ENCODE measurements around the gene CAPN14. TPM values are rescaled to one million over a fixed set of nuclear protein-coding genes. Genes with fewer than 3 reads are reported as not detected.

Gene CAPN14
- total and polyA plus RNA-seq, 3 donors from 2014 or later: 0.36 to 1.1 (median 0.47) TPM

DNA sequence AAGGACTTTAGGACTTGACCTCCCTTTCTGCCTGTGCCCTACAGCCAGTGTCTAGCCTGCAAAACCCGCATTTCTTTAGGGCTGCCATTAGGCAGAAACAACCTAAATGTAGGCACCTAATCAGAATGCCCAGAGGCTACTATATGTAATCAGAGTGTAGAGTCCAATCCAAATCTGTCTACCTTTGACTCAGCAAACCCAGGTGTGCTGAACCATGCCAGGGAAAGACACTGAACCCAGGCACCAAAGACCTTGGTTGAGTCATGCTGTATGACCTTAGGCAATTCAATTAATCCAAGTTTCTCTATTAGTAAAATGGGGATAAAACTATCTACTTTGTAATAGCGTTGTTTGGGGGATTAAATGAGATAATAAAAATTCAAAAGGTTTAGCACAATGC lies 20.7 kb downstream of the CAPN14 start:
- Histone ChIP-seq H3K36me3 (ENCODE audit: low read depth, missing control alignments) (no peaks in the 10 kb centered on the region), H3K9me3 (no peaks in the 10 kb centered on the region), H3K27ac (no peak overlapping the region), H3K4me1 (no peaks in the 10 kb centered on the region), H3K4me3 (no peak overlapping the region), H3K27me3 (no peaks in the 10 kb centered on the region)
- TF ChIP-seq, protein P1, sequence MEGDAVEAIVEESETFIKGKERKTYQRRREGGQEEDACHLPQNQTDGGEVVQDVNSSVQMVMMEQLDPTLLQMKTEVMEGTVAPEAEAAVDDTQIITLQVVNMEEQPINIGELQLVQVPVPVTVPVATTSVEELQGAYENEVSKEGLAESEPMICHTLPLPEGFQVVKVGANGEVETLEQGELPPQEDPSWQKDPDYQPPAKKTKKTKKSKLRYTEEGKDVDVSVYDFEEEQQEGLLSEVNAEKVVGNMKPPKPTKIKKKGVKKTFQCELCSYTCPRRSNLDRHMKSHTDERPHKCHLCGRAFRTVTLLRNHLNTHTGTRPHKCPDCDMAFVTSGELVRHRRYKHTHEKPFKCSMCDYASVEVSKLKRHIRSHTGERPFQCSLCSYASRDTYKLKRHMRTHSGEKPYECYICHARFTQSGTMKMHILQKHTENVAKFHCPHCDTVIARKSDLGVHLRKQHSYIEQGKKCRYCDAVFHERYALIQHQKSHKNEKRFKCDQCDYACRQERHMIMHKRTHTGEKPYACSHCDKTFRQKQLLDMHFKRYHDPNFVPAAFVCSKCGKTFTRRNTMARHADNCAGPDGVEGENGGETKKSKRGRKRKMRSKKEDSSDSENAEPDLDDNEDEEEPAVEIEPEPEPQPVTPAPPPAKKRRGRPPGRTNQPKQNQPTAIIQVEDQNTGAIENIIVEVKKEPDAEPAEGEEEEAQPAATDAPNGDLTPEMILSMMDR (IDR thresholded peaks at IDR 0.05): no peak
- TF ChIP-seq POLR2A (IDR thresholded peaks at IDR 0.05): no peak
- WGBS, 2 donors: 94 to 97% methylated on average over 2 of the region's 2 CpGs
- intact Hi-C loops (cut with DNase I; ENCODE audit: low total_unique reads): no loop called here
- no peak for DNase-seq

DNA sequence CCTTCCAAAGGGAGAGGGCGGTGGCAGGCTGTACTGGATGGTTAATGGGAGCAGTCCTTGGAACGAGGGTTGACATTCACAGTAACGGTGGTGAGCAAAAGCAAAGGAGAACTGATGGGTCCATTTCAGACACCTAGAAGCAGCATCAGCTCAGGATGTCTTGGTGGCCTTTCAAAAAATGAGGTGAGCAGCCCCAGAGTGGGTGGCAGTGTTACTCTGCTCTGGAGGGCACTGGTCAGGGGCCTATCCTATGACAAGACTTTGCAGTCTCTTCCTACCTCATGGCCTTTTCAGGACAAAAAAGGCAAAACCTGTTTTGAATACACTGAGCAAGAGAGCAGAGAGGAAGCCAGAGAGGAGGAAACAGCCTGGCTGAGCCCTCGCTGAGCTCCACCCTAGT lies 23.5 kb downstream of the CAPN14 start:
- WGBS, 2 donors: 92 to 96% methylated on average over 4 of the region's 4 CpGs
- H3K9me3 ChIP-seq: no peaks in the 10 kb centered on the region
- H3K36me3 ChIP-seq (ENCODE audit: low read depth, missing control alignments): no peaks in the 10 kb centered on the region
- no peak overlapping the region for H3K4me3 ChIP-seq
- intact Hi-C loops (cut with DNase I; ENCODE audit: low total_unique reads): no loop called here
- DNase-seq: no peak
- H3K27ac ChIP-seq: no peak overlapping the region
- TF ChIP-seq, protein P1 (IDR thresholded peaks at IDR 0.05): no peak
- no peak for TF ChIP-seq POLR2A (IDR thresholded peaks at IDR 0.05)
- H3K4me1 ChIP-seq: no peaks in the 10 kb centered on the region
- no peaks in the 10 kb centered on the region for H3K27me3 ChIP-seq

DNA sequence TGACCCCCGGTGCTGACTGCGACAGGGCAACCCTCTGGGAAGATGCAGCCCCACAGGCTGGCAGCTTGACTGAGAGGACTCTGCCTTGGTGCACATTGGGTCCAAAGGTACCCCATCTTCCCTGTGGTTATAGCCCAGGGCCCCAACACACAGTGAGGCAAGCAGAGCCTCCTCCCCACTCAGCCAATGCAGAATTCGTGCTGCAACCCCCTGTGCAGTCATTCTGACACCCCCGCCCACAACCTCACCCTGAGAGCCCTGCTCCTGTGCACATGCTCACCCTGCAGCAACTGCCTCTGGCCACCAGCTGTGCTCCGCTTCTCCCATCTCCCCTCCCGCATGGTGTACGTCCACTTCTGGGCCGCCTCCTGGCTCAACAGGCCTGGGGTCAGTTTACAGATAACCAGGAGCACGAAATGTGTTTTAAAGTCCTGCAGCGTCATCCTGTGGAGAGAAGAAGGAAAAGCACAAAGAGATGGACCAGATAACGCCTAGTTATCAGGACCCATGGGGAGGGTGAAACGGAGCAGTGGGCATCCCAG lies 24.4 kb downstream of the CAPN14 start:
- DNase-seq: no peak

DNA sequence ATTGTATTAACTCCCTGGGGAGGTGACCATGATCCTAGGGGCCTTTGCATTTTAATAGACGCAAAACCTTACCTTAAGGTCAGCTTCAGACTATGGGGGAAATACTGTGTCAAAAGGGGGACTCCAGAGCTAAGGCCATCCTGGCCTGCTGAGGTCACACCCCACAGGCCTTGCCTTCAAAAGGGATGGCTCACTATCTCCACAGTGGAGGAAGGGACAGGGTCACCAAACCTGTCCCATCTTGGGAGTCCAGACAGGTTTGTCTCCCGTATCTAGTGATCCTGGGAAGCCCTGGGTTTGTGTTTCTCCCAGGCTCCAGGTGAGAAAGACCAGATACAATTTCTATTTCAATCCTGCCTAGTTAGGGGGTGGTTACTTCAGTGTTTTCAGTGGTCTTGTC lies 24.9 kb downstream of the CAPN14 start:
- Histone ChIP-seq H3K27me3 (no peaks in the 10 kb centered on the region), H3K27ac (no peak overlapping the region), H3K4me3 (no peak overlapping the region), H3K9me3 (no peaks in the 10 kb centered on the region), H3K4me1 (no peaks in the 10 kb centered on the region), H3K36me3 (ENCODE audit: low read depth, missing control alignments) (no peaks in the 10 kb centered on the region)
- 83 to 98% methylated on average over 2 of the region's 2 CpGs for WGBS, 2 donors
- intact Hi-C loops (cut with DNase I; ENCODE audit: low total_unique reads): no loop called here
- DNase-seq: no peak
- TF ChIP-seq, protein P1 (IDR thresholded peaks at IDR 0.05): no peak
- no peak for TF ChIP-seq POLR2A (IDR thresholded peaks at IDR 0.05)

More for the DNA sequence above, 24.4 kb downstream of the CAPN14 start:
- WGBS, 2 donors: 85 to 88% methylated on average over 10 to 12 of the region's 12 CpGs
- no peak overlapping the region for H3K27ac ChIP-seq
- intact Hi-C loops (cut with DNase I; ENCODE audit: low total_unique reads): no loop called here
- TF ChIP-seq, protein P1 (IDR thresholded peaks at IDR 0.05): no peak
- no peak for TF ChIP-seq POLR2A (IDR thresholded peaks at IDR 0.05)
- no peaks in the 10 kb centered on the region for H3K9me3 ChIP-seq
- no peak overlapping the region for H3K4me3 ChIP-seq
- no peaks in the 10 kb centered on the region for H3K4me1 ChIP-seq
- no peaks in the 10 kb centered on the region for H3K36me3 ChIP-seq (ENCODE audit: low read depth, missing control alignments)
- H3K27me3 ChIP-seq: no peaks in the 10 kb centered on the region

DNA sequence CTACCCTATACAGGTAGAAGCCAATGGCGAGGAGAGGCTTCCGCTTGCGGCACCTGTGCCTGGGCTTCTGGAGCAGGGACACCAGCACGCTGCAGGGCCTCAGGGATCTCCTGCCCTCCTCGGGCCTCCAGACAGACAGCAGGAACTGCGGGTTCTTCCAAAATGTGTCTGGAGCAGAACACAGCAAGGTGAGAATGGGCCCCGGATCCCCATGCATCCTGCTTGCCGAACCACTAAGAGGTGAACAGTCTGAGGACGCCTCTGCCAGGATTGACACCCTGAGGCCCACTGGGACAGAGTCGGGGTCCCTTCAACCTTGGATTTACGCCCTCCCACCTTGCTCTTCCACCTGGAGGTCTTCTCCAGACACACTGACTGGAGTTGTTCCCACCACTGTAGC lies 25.4 kb downstream of the CAPN14 start:
- Histone ChIP-seq H3K4me1 (no peaks in the 10 kb centered on the region), H3K36me3 (ENCODE audit: low read depth, missing control alignments) (no peaks in the 10 kb centered on the region), H3K4me3 (no peak overlapping the region), H3K27ac (no peak overlapping the region), H3K9me3 (no peaks in the 10 kb centered on the region), H3K27me3 (no peaks in the 10 kb centered on the region)
- TF ChIP-seq, protein P1 (IDR thresholded peaks at IDR 0.05): no peak
- TF ChIP-seq POLR2A (IDR thresholded peaks at IDR 0.05): no peak
- no peak for DNase-seq
- WGBS, 2 donors: 82 to 91% methylated on average over 3 to 11 of the region's 11 CpGs
- intact Hi-C loops (cut with DNase I; ENCODE audit: low total_unique reads): no loop called here

All from testis (tissue), 3 donors.